ENCODE data around the gene TBCC.
"Not testable (repeated sequence)": the region's sequence is repeated elsewhere in the genome, so short reads cannot be mapped to it uniquely, and the experiment has no call there.

The TBCC gene

GRCh38 chr6:42742116-42742894 is 3.6 kb downstream of the TBCC start:
- H3K4me2 ChIP-seq (ENCODE audit: insufficient read depth, low read length), result no peak overlapping the region
- DNase-seq (no peak), ATAC-seq (ENCODE audit: insufficient read depth, low read depth) (no peak)

GRCh38 chr6:42740725-42741124 is 5.2 kb downstream of the TBCC start:
- Histone ChIP-seq H3K4me1 (ENCODE audit: insufficient read depth, low read length) (peaks cover 16% of the 10 kb centered on the region), H4K20me1 (ENCODE audit: insufficient read depth, low read length) (peaks cover 18% of the 10 kb centered on the region), H2AFZ (ENCODE audit: low read depth, low read length) (no peak overlapping the region), H3K79me2 (ENCODE audit: insufficient read depth, low read length) (peaks cover 19% of the 10 kb centered on the region), H3K9me3 (ENCODE audit: insufficient read depth, low read length, severe bottlenecking) (no peaks in the 10 kb centered on the region), H3K9ac (ENCODE audit: low read depth, low read length) (no peak overlapping the region), H3K4me2 (ENCODE audit: insufficient read depth, low read length) (no peak overlapping the region), H3K4me3 (ENCODE audit: low read depth in 1 of 2, low read length in 2 of 2) (no peak overlapping the region), H3K27me3 (ENCODE audit: insufficient read depth, low read length, poor library complexity) (no peaks in the 10 kb centered on the region), H3K36me3 (ENCODE audit: insufficient read depth, low read length) (peaks cover 3% of the 10 kb centered on the region; the same call in 1 of the 2 replicates), H3K27ac (ENCODE audit: low read length) (no peak overlapping the region)
- DNase-seq (no peak), ATAC-seq (ENCODE audit: insufficient read depth, low read depth) (no peak)
- TF ChIP-seq EZH2 (IDR thresholded peaks at IDR 0.05; ENCODE audit: borderline replicate concordance, low read depth, low read length, severe bottlenecking) (no peak), CTCF (IDR thresholded peaks at IDR 0.05; ENCODE audit: borderline replicate concordance, extremely low read depth, low read length, poor library complexity, severe bottlenecking) (no peak)

More at GRCh38 chr6:42742116-42742894, 3.6 kb downstream of the TBCC start:
- Histone ChIP-seq H3K27ac (ENCODE audit: low read length) (no peak overlapping the region), H2AFZ (ENCODE audit: low read depth, low read length) (no peak overlapping the region), H3K79me2 (ENCODE audit: insufficient read depth, low read length) (peaks cover 21% of the 10 kb centered on the region), H3K9ac (ENCODE audit: low read depth, low read length) (no peak overlapping the region), H3K27me3 (ENCODE audit: insufficient read depth, low read length, poor library complexity) (no peaks in the 10 kb centered on the region), H3K4me3 (ENCODE audit: low read depth in 1 of 2, low read length in 2 of 2) (no peak overlapping the region), H3K9me3 (ENCODE audit: insufficient read depth, low read length, severe bottlenecking) (no peaks in the 10 kb centered on the region), H4K20me1 (ENCODE audit: insufficient read depth, low read length) (peaks cover 18% of the 10 kb centered on the region), H3K4me1 (ENCODE audit: insufficient read depth, low read length) (peaks cover 19% of the 10 kb centered on the region), H3K36me3 (ENCODE audit: insufficient read depth, low read length) (peaks cover 3% of the 10 kb centered on the region; the same call in 1 of the 2 replicates)
- TF ChIP-seq CTCF (IDR thresholded peaks at IDR 0.05; ENCODE audit: borderline replicate concordance, extremely low read depth, low read length, poor library complexity, severe bottlenecking), result no peak
- no peak for TF ChIP-seq EZH2 (IDR thresholded peaks at IDR 0.05; ENCODE audit: borderline replicate concordance, low read depth, low read length, severe bottlenecking)

- ATAC-seq (ENCODE audit: insufficient read depth, low read depth) (no peak), DNase-seq (no peak)
- Histone ChIP-seq H3K9ac (ENCODE audit: low read depth, low read length) (no peak overlapping the region), H3K36me3 (ENCODE audit: insufficient read depth, low read length) (no peaks in the 10 kb centered on the region), H2AFZ (ENCODE audit: low read depth, low read length) (no peak overlapping the region), H3K27me3 (ENCODE audit: insufficient read depth, low read length, poor library complexity) (no peaks in the 10 kb centered on the region), H3K4me3 (ENCODE audit: low read depth in 1 of 2, low read length in 2 of 2) (no peak overlapping the region), H3K9me3 (ENCODE audit: insufficient read depth, low read length, severe bottlenecking) (no peaks in the 10 kb centered on the region), H3K79me2 (ENCODE audit: insufficient read depth, low read length) (no peaks in the 10 kb centered on the region), H4K20me1 (ENCODE audit: insufficient read depth, low read length) (no peaks in the 10 kb centered on the region), H3K27ac (ENCODE audit: low read length) (no peak overlapping the region), H3K4me2 (ENCODE audit: insufficient read depth, low read length) (no peak overlapping the region), H3K4me1 (ENCODE audit: insufficient read depth, low read length) (no peaks in the 10 kb centered on the region)
- TF ChIP-seq EZH2 (IDR thresholded peaks at IDR 0.05; ENCODE audit: borderline replicate concordance, low read depth, low read length, severe bottlenecking), result no peak
- TF ChIP-seq CTCF (IDR thresholded peaks at IDR 0.05; ENCODE audit: borderline replicate concordance, extremely low read depth, low read length, poor library complexity, severe bottlenecking), result no peak
Measured at GRCh38 chr6:42735976-42736375, 9.9 kb downstream of the TBCC start.

GRCh38 chr6:42733867-42734481 is 11.9 kb downstream of the TBCC start:
- ATAC-seq (ENCODE audit: insufficient read depth, low read depth), result not testable (repeated sequence)

More at GRCh38 chr6:42733867-42734481, 11.9 kb downstream of the TBCC start:
- H3K9ac ChIP-seq (ENCODE audit: low read depth, low read length); H3K79me2 ChIP-seq (ENCODE audit: insufficient read depth, low read length); H3K36me3 ChIP-seq (ENCODE audit: insufficient read depth, low read length); H3K9me3 ChIP-seq (ENCODE audit: insufficient read depth, low read length, severe bottlenecking); H3K4me3 ChIP-seq (ENCODE audit: low read depth in 1 of 2, low read length in 2 of 2); H2AFZ ChIP-seq (ENCODE audit: low read depth, low read length); H3K27me3 ChIP-seq (ENCODE audit: insufficient read depth, low read length, poor library complexity); H3K4me2 ChIP-seq (ENCODE audit: insufficient read depth, low read length); H3K4me1 ChIP-seq (ENCODE audit: insufficient read depth, low read length); H3K27ac ChIP-seq (ENCODE audit: low read length); H4K20me1 ChIP-seq (ENCODE audit: insufficient read depth, low read length); DNase-seq: not testable (repeated sequence)

Measured in DND-41 (cell line).